NCI-H2081 treated with DMSO at 0.1 percent for 48 hours (cell line): ENCODE data around the gene ACTC1.
"Not testable (repeated sequence)": the region's sequence is repeated elsewhere in the genome, so short reads cannot be mapped to it uniquely, and the experiment has no call there.

Source experiments
- DNase-seq: peaks from one replicate; lab custom pipeline; 2025; lab: John Stamatoyannopoulos, UW

ACTC1 gene

GRCh38 chr15:34795267-34796081 lies at the start of gene ACTC1:
Gene ACTC1 (minus strand): TSS chr15:34795549. CDS start chr15:34794808, 741 bp downstream.
- no peak for DNase-seq

- no peak for DNase-seq
These were observed 45.9 kb upstream of the ACTC1 start for GRCh38 chr15:34841262-34841725.

- DNase-seq = no peak
These were observed 42.9 kb upstream of the ACTC1 start for GRCh38 chr15:34838282-34838681.

DNA sequence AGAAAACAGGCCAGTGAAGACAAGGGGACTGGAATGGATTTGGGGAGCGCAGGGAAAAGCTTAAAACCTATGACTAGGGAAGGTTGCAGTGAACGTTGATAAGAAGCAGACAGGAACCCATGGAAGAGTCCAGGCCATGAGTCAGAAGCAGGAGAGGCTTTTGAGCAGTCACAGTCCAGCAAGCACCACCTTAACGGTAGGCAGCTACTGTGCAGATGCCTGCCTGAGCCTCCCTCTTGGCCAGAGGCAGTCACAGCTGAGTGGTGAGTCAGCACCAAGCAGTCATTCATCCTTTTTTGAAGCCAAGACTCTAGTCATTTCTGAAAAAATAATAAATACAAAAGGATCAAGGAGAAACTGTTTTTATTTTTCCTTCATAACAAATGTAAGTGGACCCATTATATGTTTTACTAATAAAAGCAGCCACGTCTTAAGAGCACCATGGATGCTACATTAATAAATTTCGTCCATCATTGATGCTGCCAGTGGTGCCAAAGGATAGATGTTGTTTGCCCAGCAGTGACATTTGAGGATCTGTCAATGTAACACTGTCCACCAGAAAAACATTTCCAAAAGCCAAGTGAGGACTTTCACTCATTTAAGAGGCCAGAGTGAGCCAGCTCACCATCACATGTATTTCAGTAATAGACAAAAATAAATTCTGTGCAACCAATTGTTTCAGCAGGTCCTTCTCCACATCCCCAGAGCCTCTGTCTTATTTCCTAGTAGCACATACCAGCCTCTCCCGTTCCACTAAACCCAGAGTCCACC lies 42.1 kb upstream of the ACTC1 start:
- no peak for DNase-seq

DNA sequence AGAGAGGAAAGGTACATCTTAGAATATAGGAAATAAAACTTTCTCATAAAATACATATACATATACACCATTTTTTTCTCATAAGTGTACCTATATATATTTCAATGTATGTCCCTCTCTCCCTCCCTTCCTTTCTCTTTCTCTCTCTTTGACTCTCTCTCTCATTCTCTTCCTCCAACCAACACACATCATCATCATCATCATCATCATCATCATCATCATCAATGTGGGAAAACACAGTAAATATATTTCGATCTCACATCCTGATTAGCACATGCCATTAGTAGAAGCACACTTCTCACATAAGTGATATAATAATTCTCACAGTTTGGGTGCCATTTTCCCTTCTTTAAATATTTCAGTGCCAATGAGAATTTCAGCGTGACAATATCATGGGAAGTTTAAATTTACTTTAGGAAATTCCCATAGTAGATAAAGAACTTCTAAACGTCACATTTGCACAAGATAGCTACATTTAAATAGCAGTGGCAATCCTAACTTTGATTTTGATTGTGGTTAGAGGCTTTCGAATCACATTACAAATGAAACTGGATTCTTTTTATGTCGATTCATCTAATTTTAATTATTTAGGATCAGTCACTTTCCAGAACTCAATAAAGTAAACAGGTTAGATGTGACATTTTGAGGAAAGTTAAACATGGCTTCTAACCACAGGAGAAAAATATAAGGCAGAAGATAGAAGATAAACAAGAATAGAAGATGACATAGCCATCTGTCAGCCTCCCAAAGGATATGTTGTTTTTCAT lies 33.0 kb upstream of the ACTC1 start:
- DNase-seq = no peak

DNA sequence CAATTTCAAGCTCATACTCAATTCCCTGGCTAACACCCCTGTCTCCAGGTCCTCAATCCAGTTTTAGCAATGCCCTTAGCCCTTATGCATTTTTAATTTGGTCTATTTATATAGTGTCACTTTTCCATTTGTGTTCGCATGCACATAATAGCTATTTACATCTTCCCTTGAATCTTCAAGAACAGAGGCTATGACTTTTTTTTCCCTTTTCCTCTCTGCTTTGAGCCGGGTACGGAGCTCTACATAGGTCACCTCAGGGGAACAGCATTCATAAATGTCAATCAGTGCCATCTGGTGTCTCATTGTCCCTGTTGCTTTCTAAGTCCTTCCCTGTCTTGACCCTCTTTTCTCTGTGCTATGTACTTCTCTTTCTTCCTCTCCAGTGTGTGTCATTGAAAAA lies 26.5 kb upstream of the ACTC1 start:
- no peak for DNase-seq

GRCh38 chr15:34820110-34820509 lies 24.8 kb upstream of the ACTC1 start:
- no peak for DNase-seq

DNA sequence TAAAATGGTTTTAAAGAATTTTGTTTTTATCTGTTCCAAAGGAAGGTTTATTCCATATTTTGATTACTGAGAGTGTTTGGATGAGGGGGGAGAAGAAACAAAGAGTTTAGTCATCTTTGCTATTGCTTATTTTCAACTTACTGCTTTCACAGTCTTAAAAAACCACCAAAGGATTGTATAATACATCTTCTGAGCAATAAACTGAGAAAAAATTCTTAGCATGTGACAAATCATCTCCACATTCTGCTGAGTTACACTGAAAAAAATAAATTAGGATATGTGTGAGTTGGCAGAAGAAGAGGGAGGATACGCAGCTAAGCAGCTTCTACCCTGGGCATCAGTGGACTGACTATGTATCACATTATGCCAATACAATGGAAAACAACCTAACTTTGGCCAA lies 23.2 kb upstream of the ACTC1 start:
- DNase-seq = no peak

DNA sequence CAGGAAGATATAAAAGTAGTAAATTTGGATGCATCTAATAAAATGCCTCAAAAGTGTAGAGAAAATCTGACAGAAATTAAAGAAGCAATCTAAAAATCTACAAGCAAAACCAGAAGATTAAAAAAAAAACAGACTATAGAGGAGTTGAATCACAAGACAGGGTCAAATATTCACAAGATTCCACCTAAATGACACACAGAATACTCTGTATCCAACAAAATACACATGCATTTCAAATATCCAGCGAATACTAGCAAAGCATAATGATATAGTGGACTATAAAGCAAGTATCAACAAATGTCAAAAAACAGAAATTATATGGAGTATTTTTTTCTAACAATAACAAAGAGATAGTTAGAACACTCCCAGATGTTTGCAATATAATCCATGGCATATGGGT lies 20.5 kb upstream of the ACTC1 start:
- no peak for DNase-seq

GRCh38 chr15:34813446-34814190 lies 18.3 kb upstream of the ACTC1 start:
- no peak for DNase-seq

- not testable (repeated sequence) for DNase-seq
These were observed 17.6 kb upstream of the ACTC1 start for GRCh38 chr15:34812868-34813365.

GRCh38 chr15:34812369-34812768 lies 17.0 kb upstream of the ACTC1 start:
- DNase-seq = no peak

DNA sequence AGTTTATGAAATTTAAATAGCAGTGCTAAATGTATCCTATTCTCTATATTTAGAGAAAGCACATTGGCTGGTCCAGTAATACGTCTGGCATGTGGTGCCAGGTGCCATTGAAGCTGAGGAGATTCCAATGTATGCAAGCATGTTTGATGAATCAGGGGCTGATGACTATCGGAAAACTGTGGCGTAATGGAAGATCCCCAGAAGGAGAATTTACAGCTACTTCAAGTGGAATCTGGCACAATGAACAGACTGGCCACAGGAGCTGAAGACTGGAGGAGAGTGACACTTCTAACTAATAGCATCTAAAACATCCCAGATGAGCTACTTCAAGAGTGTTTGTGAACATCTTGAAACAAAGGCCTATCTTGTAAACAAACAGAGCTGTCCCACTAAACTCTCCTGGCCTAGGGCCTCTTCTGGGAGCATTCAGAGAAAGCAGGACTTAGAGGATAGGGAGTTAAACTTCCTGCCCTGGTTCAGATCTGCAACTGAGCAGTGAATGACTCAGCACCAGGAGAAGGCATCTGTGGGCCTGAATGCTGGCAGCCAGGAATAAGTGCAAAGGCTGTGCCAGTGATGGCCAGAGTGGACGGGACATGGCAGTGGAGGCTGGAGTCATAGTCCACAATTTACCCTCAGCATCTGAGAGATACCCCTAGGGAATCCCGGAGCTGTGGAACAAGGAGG lies 15.2 kb upstream of the ACTC1 start:
- no peak for DNase-seq

GRCh38 chr15:34809186-34809585 lies 13.8 kb upstream of the ACTC1 start:
- no peak for DNase-seq

DNA sequence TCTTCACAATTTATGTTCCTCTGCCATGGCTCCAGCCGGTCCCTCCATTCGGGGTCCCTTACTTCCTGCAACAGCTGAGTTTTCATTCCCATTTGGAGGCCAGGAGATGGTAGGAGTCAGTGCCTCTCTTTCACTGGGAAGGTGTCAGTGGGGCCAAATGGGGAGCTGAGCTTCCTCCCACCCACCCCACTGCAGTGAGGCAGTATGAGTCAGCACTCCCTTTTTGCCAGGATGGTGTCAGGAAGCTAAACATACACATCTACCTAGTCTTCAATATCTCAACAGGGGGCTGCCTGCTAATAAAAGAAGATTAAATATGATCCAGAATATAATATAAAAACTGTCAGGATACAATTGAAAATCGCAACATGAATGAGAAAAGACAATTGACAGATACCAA lies 12.7 kb upstream of the ACTC1 start:
- no peak for DNase-seq

GRCh38 chr15:34807241-34807640 lies 11.9 kb upstream of the ACTC1 start:
- not testable (repeated sequence) for DNase-seq

GRCh38 chr15:34804776-34805175 lies 9.4 kb upstream of the ACTC1 start:
- no peak for DNase-seq

- no peak for DNase-seq
These were observed 8.8 kb upstream of the ACTC1 start for GRCh38 chr15:34804113-34804512.

DNA sequence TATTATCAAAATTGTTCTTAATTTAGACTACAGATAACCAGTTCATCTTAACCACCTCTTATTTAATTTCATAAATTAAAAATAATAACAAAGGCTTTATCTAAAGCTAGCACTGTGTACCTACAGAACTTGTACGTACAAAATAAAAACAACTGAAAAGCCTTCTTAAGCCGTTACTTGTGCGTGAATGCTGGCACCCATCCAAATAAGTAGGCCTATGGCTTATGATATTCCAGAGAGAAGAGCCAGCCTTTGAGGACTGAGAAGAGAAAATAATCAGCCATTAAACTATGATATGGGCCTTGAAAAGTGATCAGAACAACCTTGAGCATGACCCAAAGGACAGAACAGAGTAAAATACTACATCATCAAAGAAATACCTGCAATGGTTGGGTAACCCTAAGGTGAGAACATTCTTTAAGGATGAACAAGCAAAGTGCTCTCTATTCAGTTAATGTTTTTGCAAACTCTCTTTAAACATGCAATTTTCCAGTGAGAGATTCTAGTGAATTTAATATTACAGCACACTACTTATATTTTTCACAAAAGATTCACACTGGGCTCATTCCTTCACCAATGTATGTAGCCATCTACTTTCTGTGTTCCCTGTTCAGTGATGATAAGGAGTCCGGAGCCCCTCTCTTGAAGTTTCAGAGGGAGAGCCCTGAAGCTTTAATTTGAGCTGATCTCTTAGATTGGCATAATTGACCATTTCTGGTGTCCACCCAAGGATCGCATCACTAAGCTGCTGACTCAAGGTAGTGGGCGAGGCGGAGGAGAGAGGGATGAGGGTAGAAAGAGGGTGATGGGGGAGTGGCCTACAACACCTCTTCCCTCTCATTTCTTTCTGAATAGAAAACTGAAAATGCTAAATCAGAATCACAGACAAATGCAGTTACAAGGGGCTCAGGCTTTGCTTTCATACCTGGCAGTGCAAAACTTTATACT lies 7.7 kb upstream of the ACTC1 start:
- no peak for DNase-seq

GRCh38 chr15:34802371-34802770 lies 7.0 kb upstream of the ACTC1 start:
- DNase-seq = no peak
